GM12878 (cell line): ENCODE results near the gene GUCY1A2.

Experiments
- CTCF ChIP-seq, 3 experiments: IDR thresholded peaks in 2 of 3; conservative IDR thresholded peaks in 1 of 3; 2 replicates each; pipeline ENCODE4 v1.5.1; 2011; ENCODE audit warnings: low read depth in 3 of 3, low read length in 3 of 3, mild to moderate bottlenecking in 3 of 3, control low read depth in 2 of 3, moderate library complexity in 2 of 3, inconsistent platforms in 1 of 3, mixed read lengths in 1 of 3; ENCODE audit not compliant: control insufficient read depth in 2 of 3, insufficient read depth in 1 of 3; ENCODE audit errors: extremely low read depth in 1 of 3
- YBX1 ChIP-seq: fragments of 450-650 bp; IDR thresholded peaks from 2 replicates; pipeline ENCODE4 v1.6.1; 2016; ENCODE audit warnings: antibody characterized with exemption

GRCh38 chr11:106624377-106624776 is 393.9 kb downstream of the GUCY1A2 start:
- TF ChIP-seq YBX1: no peak
- no peak for TF ChIP-seq CTCF (IDR thresholded peaks at IDR 0.05 in 2 of 3, conservative IDR thresholded peaks at IDR 0.05 in 1 of 3; ENCODE audit: control insufficient read depth in 2 of 3, extremely low read depth in 1 of 3, insufficient read depth in 1 of 3, low read depth in 3 of 3, low read length in 3 of 3)
